GM08714 (cell line): ENCODE data around the gene NRCAM.

Source experiments
- H3K4me3 ChIP-seq: fragments of 200-500 bp; sonication (Bioruptor generic); 2 replicates; pipeline ENCODE4 v1.5.1; 2014; ENCODE audit warnings: mild to moderate bottlenecking, low read length, inconsistent platforms
- ZNF274 ChIP-seq: IDR thresholded peaks from 2 replicates; pipeline ENCODE4 v1.6.1; 2012; ENCODE audit warnings: mild to moderate bottlenecking, low read depth, low read length

The NRCAM gene

GRCh38 chr7:108157606-108158335 is 298.5 kb downstream of the NRCAM start:
- no peak for TF ChIP-seq ZNF274
- H3K4me3 ChIP-seq, result no peak overlapping the region

DNA sequence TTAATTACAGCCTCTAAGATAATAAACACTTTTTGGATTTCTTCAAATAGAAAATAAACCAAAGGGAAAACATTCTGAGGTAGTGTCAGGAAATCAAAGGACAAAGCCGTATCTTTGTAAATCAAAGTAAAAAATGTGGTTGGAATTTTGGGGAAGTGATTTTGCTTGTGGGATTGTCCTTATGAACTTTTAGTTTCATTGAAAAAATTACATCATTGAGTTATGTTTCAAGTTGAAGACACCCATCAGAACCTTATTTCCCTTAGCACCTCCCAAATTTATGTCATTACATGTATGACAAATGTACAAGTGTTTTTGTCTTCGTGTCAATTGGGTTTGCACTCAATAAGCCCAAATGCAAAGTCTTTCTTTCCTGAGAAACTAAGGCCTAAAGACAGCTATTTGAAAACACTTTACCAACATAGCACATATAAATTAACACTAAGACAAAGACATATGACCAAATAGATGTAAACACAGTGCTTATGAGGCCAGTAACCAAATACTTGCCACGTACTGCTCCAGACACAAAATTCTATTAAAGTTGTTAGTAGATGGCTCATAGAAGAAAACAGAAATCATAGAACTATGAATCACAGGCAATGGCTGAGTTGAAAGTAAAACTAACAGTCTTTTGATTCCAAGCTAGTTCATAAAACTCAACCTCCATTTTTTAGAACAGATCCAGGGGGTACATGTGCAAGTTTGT is 299.2 kb downstream of the NRCAM start:
- no peak overlapping the region for H3K4me3 ChIP-seq
- TF ChIP-seq ZNF274, result no peak

GRCh38 chr7:108152198-108152597 is 304.0 kb downstream of the NRCAM start:
- TF ChIP-seq ZNF274, result no peak

GRCh38 chr7:108149908-108150307 is 306.3 kb downstream of the NRCAM start:
- no peak overlapping the region for H3K4me3 ChIP-seq
- TF ChIP-seq ZNF274, result no peak

More at GRCh38 chr7:108152198-108152597, 304.0 kb downstream of the NRCAM start:
- no peak overlapping the region for H3K4me3 ChIP-seq

DNA sequence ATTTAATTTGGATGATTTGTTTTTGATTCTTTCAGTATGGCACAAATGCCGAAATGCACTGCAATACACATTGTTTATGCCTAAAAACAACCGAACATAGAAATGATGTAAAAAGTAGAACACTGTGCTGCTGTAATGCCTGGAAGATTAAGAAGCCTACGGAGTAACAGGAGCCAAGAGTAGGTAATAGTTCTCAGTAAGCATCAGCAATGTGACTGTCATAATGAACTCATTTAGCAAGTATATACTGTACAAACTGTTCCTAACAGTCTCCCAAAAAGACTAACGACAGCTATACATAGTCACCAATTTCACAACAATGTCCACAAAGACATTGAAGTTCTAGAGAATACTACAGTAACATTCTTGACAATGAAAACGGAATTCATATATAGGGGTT is 307.1 kb downstream of the NRCAM start:
- no peak overlapping the region for H3K4me3 ChIP-seq

DNA sequence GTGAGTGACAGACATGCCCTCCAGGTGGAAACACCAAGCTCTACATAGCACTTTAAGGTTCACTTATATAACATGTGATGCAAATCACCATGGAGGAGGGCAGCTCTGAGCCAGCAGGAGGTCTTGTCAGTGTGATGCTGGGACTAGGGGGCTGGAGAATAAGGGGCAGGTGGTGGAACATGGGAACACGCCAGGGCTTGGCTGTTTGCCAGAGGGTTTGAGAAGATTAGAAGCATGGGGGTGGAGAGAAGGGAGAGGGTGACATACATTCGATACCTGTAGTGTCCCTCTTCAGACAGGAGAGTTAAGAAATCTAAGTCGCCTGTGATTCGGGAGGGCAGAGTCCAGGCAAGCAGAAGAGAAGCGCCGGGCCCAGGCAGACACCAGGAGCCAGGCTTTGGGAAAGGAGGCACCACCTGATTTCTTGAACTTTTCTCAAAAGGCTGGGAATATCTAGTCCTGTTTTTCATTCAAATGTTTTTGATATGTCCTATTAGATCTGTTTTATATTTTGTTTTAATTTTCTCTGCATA is 309.1 kb downstream of the NRCAM start:
- no peak overlapping the region for H3K4me3 ChIP-seq
- no peak for TF ChIP-seq ZNF274

More for the DNA sequence above, 307.1 kb downstream of the NRCAM start:
- no peak for TF ChIP-seq ZNF274

GRCh38 chr7:108146070-108146842 is 310.0 kb downstream of the NRCAM start:
- no peak overlapping the region for H3K4me3 ChIP-seq

DNA sequence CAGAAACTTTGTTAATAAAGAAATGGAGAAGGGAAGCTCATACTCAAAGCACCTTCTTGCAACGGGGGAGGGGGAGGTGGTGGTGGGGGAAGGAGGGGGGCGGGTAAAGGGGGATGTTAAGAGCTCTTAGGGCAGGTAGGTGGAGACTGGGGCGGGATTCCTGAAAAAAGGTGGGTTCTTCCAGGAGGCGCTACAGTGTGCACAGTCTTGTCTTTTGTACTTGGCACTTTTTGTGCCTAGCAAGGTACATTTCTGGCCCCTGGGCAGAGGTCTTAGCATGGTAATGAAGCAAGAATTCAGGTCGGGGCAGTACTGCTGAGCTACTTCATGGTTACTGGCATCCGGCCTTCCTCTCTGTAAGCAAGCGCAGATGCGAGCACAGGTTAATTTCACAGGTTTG is 310.8 kb downstream of the NRCAM start:
- no peak overlapping the region for H3K4me3 ChIP-seq
- no peak for TF ChIP-seq ZNF274

More at GRCh38 chr7:108146070-108146842, 310.0 kb downstream of the NRCAM start:
- no peak for TF ChIP-seq ZNF274

- TF ChIP-seq ZNF274, result no peak
- H3K4me3 ChIP-seq, result no peak overlapping the region
Observed at GRCh38 chr7:108144931-108145330, 311.3 kb downstream of the NRCAM start.

DNA sequence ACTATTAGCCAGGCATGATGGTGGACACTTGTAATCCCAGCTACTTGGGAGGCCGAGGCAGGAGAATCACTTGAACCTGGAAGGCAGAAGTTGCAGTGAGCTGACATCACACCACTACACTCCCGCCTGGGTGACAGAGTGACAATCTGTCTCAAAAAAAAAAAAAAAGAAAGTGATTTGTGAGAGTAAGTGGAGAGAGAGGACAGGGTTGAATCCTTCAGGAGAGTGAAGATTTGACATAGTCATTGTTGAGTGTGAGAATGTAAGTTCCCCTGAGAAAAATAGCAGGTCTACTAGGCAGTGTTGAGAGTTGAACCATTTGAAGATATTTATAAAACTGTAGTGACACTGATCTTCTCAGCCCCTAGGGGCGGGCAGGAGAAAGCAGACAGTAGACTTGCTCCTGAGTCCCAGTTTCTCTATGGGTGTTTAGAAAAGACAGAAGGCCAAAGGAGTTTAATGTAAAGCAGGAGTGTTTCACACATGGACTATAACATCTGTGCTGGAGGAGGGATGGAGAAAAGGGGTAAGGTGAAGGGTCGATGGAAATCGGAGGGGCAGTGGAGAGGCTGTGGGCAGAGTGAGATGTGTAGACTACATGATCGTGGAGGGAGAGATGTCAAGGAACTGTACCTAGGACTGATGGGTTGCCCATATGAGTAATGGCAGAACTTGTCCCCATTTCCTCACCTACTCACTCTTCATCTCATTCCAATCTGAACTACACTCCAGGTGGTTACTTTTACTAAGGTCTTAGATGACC is 312.4 kb downstream of the NRCAM start:
- H3K4me3 ChIP-seq, result no peak overlapping the region
- TF ChIP-seq ZNF274, result no peak

- no peak overlapping the region for H3K4me3 ChIP-seq
- no peak for TF ChIP-seq ZNF274
Observed at GRCh38 chr7:108142675-108143259, 313.5 kb downstream of the NRCAM start.

GRCh38 chr7:108142180-108142579 is 314.1 kb downstream of the NRCAM start:
- no peak for TF ChIP-seq ZNF274
- H3K4me3 ChIP-seq, result no peak overlapping the region

DNA sequence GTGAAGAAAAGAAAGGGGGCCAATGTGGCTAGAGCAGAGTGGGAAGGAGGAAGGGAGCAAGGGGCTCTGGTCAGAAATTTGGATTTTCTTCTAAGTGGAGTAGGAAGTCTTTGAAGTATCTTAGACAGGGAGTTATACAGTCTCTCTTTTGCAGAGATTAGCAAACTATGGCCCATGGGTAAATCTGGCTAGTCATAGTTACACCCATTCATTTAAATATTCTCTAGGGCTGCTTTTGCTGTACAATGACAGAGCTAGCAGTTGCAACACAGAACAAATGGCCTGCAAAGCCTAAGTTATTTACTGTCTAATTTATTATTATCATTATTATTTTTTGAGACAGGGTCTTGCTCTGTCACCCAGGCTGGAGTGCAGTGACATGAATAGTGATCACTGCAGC is 315.6 kb downstream of the NRCAM start:
- no peak overlapping the region for H3K4me3 ChIP-seq
- TF ChIP-seq ZNF274, result no peak
